HG03442 (cell line): ENCODE results near the gene MS4A3.
"Not testable (repeated sequence)": the region's sequence is repeated elsewhere in the genome, so short reads cannot be mapped to it uniquely, and the experiment has no call there.

Experiments
- ATAC-seq: cut with Tn5 transposase; IDR thresholded peaks from one replicate; pipeline ENCODE4 v1.9.1; 2021; ENCODE audit warnings: mild to moderate bottlenecking, moderate library complexity; ENCODE audit not compliant: unreplicated experiment

The MS4A3 gene

GRCh38 chr11:60056349-60056969 is at the start of gene MS4A3:
MS4A3 (plus strand) TSS chr11:60056665; CDS start chr11:60061161, 4,496 bp downstream.
- no peak for ATAC-seq

- no peak for ATAC-seq
Measured at GRCh38 chr11:60016881-60017280, 39.6 kb upstream of the MS4A3 start, which contains the start of gene OOSP4B. OOSP4B (plus strand) TSS chr11:60017181.

DNA sequence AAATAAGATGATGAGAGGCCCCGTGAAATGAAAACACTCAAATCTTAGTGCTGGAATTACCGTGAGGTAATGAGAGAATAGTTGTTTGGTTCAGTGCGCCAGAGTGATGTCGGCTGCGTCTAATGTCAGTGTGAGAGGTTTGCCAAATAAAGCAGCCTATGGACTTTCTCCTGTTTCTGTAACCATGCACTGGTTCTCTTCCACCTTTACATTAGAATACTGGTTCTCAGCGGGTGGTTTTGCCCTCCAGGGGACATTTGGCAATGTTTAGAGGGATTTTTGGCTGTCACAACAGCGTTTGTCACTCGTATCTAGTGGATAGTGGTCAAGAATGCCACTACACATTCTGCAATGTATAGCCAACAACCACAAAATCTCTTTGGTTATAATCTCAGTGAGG is 38.4 kb upstream of the MS4A3 start:
- no peak for ATAC-seq

DNA sequence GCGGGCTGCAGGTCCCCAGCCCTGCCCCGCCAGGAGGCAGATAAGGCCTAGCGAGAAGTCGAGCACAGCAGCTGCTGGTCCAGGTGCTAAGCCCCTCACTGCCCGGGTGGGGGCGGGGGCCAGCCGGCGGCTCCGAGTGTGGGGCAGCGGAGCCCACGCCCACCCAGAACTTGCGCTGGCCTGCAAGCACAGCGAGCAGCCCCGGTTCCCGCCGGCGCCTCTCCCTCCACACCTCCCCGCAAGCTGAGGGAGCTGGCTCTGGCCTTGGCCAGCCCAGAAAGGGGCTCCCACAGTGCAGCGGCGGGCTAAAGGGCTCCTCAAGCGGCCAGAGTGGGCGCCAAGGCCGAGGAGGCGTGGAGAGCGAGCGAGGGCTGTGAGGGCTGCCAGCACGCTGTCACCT is 36.1 kb upstream of the MS4A3 start:
- ATAC-seq = not testable (repeated sequence)

- ATAC-seq = no peak
Measured at GRCh38 chr11:60029015-60029632, 27.3 kb upstream of the MS4A3 start.

DNA sequence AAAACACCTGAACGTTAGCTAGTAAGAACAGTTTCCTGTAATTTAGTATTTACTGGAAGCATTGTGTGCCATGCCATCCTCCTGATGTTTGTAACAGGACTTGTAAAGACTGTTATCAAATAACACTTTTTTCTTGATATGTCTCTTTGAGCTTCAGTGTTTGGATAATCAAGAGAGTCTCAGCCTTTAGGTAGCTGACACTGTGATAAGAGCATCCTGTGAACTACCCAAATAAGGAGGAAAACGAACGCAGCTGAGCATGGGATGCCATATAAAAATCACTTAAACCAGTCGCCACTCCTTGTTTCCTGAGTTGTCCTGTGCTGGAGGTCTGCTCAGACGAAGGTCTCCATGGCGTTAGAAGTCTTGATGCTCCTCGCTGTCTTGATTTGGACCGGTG is 16.4 kb upstream of the MS4A3 start, which contains the start of gene OOSP2:
Gene OOSP2 (plus strand): TSS at position 301 of the 400 bp plus-strand sequence. CDS start 51 bp downstream, at position 352.
- no peak for ATAC-seq

GRCh38 chr11:60050422-60050821 is 6.0 kb upstream of the MS4A3 start:
- ATAC-seq = not testable (repeated sequence)

DNA sequence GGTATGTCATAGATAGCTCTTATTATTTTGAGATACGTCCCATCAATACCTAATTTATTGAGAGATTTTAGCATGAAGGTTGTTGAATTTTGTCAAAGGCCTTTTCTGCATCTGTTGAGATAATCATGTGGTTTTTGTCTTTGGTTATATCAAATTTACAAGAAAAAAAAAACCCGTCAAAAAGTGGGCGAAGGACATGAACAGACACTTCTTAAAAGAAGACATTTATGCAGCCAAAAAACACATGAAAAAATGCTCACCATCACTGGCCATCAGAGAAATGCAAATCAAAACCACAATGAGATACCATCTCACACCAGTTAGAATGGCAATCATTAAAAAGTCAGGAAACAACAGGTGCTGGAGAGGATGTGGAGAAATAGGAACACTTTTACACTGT is 5.6 kb upstream of the MS4A3 start:
- not testable (repeated sequence) for ATAC-seq

GRCh38 chr11:60059052-60059451 is 2.6 kb downstream of the MS4A3 start:
- no peak for ATAC-seq

DNA sequence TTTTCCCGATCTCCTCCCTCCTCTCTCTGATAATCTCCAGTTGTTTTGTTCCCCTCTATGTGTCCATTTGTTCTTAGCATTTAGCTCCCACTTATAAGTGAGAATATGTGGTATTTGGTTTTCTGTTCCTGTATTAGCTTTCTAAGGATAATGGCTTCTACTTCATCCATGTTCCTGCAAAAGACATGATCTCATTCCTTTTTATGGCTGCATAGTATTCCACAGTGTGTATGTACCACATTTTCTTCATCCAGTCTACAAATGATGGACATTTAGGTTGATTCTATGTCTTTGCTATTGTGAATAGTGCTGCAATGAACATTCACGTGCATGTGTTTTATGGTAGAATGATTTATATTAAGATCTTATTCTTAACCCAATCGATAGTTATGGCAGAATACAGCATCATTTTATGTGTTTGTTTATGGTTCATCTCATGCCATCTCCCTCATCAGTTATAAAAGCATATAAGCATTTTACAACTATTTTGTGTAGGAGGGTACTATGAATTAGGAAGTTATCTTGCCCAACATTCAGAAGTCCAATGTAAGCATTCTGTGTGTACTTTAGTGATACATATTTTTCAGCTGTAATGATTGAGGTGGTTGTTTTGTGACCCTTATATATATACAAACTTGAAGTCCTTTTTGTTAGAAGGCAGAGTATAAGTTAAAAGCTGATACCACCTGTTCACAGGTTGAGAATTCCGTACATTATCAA is 3.2 kb downstream of the MS4A3 start:
- ATAC-seq = no peak

GRCh38 chr11:60064111-60064510 is 7.6 kb downstream of the MS4A3 start:
- ATAC-seq = no peak

DNA sequence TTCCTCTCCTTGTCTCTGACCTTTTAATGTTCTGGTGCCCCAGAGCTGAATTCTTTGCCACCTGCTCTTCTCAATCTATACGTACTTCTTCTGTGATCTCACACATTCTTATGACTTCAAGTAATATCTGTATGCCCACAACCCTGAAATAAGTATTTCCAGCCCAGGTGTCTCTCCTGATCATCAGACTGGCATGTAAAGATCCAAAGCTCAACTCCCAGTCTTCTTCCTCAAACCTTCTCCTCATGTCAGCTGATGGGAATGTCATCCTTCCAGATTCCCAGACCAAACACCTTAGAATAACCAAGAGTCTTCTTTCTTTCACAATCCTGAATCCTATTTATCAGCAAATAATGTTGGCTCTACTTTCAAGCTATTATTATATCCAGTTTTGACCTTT is 9.3 kb downstream of the MS4A3 start:
- no peak for ATAC-seq

DNA sequence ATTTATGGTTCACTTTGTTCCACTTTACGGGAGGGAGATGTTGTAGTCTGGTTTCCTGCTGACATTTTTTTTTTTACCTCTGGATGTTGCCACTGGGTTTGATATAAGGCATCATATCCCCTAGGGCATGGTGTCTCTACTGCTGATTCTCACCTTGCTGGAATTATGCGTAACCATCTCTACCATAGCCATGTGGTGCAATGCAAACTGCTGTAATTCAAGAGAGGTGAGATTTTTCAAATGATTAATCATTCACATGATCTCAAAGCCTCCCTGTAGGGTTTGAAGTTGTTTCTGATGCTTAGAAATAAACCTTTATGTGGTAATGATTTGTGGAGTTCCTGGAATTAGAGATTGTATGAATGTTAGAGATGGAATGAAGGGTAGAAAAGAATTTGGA is 13.0 kb downstream of the MS4A3 start:
- ATAC-seq = no peak

DNA sequence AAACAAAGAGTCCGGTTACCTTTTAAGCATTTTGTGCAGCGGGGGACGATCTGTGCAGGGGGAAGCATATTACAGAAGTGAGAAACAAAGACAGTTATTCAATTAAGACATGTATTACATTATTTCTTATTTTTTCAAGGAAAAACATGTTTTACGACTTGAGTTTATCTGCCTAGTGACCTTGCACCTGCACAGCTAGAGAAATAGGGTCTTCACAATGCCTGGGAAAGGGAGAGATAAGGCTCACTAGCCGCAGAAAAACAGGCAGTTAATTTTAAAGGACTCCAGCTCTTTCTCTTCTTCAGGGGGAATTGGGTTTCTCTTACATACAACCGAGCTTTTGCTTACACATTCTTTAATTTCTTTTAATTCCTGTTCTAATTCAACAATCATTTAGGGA is 15.2 kb downstream of the MS4A3 start:
- ATAC-seq = not testable (repeated sequence)

- no peak for ATAC-seq
Measured at GRCh38 chr11:60077216-60077817, 20.9 kb downstream of the MS4A3 start.

DNA sequence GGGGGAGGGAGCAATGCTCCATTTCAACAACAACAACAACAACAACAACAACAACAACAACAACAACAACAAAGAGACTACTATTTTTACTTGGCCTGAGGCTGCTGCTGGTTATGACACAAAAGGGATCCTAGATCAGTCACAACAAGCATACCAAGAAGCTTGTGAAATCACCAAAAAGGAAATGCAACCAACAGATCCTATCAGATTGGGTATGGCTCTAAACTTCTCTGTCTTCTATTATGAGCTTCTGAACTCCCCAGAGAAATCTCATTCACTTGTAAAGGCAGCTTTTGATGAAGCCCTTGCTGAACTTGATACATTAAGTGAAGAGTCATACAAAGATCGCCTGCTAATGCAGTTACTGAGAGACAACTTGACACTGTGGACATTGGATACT is 21.5 kb downstream of the MS4A3 start:
- ATAC-seq = no peak

GRCh38 chr11:60078745-60079144 is 22.3 kb downstream of the MS4A3 start:
- ATAC-seq = no peak

GRCh38 chr11:60080535-60080934 is 24.1 kb downstream of the MS4A3 start:
- no peak for ATAC-seq

DNA sequence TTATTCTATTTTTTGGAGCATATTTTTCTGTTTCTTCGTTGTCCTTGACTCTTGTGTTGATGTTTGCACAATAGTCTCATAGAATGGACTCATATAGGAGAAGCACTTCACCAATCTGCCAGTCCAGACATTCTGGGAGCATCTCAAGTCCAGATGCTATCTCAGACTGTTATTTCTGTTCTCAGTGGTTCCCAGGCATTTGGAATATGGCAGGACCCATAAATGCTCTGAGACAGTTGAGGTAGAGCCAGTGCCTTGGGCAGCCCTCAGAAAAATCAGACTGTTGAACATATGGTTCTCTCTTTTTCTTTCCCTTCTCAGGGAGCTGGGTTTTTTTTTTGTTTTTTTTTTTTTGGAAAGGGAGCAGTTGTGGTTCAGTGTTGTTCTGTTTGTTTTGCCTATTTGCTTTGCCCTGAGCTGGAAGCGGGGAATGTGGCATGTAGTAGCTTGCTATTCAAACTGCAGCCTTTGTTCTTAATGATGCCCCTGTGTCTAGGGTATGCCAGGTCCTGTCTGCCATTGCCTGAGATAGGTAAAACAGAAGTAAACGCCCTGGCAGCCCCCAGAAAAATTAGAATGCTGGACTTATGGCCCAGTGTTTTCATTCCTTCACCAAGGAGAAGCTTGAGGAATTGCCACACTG is 28.3 kb downstream of the MS4A3 start:
- ATAC-seq = no peak

DNA sequence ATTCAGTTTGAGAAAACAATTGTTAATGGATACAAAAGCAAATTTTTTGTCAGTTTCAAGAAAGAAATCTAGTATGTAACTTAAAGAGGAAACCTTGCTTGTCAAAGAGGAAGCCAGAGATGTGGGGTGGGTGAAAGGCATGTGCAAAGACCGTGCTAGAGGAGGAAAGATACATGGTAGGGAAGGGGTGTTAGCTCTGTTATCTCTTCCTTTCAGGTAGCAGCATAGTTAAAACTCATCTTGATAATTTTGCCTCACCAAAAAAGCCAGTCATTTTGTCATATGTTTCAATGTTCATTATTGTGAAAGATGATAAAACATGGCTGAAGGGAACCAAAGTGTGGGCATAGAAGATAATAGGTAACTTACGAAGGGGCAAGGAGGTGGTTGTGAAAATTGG is 29.4 kb downstream of the MS4A3 start:
- no peak for ATAC-seq

DNA sequence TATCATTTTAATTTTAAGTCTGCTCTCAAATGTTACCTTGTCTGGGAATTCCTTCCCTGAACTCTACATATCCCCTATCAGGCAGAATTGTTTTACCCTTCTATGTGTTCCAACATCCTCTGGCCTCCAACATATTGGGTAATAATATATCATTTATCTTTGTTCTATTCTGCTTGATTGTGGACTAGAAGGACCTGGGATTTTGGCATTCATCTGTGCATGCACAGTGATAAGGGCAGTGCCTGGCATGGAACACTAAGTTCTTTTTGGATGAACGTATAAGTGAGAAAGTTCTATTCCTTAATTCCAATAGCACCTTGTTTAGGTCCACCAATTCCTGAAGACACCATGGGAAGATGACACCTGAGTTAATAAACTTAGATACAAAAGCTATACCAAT is 30.8 kb downstream of the MS4A3 start:
- no peak for ATAC-seq
